ENCODE data around the gene OR5T3. TPM values are rescaled to one million over a fixed set of nuclear protein-coding genes. Genes with fewer than 3 reads are reported as not detected.
"Not testable (repeated sequence)": the region's sequence is repeated elsewhere in the genome, so short reads cannot be mapped to it uniquely, and the experiment has no call there.

The OR5T3 gene
- total RNA-seq, 1 experiment from 2014 or later = not detected

GRCh38 chr11:56214537-56214936 lies 37.5 kb upstream of the OR5T3 start:
- TF ChIP-seq SIN3A (IDR thresholded peaks at IDR 0.05; ENCODE audit: borderline replicate concordance, insufficient read depth, low read depth, low read length) = no peak
- TF ChIP-seq REST (IDR thresholded peaks at IDR 0.05; ENCODE audit: insufficient read depth in 1 of 2, low read depth in 2 of 2, low read length in 1 of 2) = no peak
- no peak for TF ChIP-seq POLR2AphosphoS5 (IDR thresholded peaks at IDR 0.05; ENCODE audit: low read depth, low read length)
- TF ChIP-seq CTCF (IDR thresholded peaks at IDR 0.05) = no peak
- no peak for TF ChIP-seq TCF7L2 (IDR thresholded peaks at IDR 0.05; ENCODE audit: low read depth, low read length)
- DNase-seq (ENCODE audit: low read depth, low spot score) (no peak), ATAC-seq (no peak)
- no peaks in the 10 kb centered on the region for H3K36me3 ChIP-seq (ENCODE audit: control insufficient read depth, insufficient read depth, low read length)
- no peaks in the 10 kb centered on the region for H3K27me3 ChIP-seq (ENCODE audit: control insufficient read depth, insufficient read depth, low read length)
- intact Hi-C loops (cut with micrococcal nuclease; ENCODE audit: unreplicated experiment) = no loop called here
- in situ Hi-C loops (cut with HindIII; ENCODE audit: low pct_unique_long_range_greater_than_20kb, low sequenced_read_pairs) = no loop called here
- BruUV-seq (replicated peaks) = no TSS peak
- ChIA-PET POLR2A (interaction anchor here (0.6 kb wide), 1 partner anchor 576 kb away, joined by 7 read pairs; no protein-coding TSS in a partner anchor), CTCF (no interaction called here)
- H3K4me3 ChIP-seq (ENCODE audit: low read depth in 2 of 2, low read length in 2 of 2) = no peak overlapping the region
- H3K4me1 ChIP-seq (ENCODE audit: control insufficient read depth, insufficient read depth, low read length) = no peaks in the 10 kb centered on the region
- no peaks in the 10 kb centered on the region for H3K9me3 ChIP-seq (ENCODE audit: control insufficient read depth, insufficient read depth, low read depth, low read length)
- no peak overlapping the region for H3K27ac ChIP-seq (ENCODE audit: low read length)

- H3K9me3 ChIP-seq (ENCODE audit: control insufficient read depth, insufficient read depth, low read depth, low read length); H3K27me3 ChIP-seq (ENCODE audit: control insufficient read depth, insufficient read depth, low read length); BruUV-seq (replicated peaks); H3K27ac ChIP-seq (ENCODE audit: low read length); ATAC-seq; H3K4me3 ChIP-seq (ENCODE audit: low read depth in 2 of 2, low read length in 2 of 2); intact Hi-C loops (cut with micrococcal nuclease; ENCODE audit: unreplicated experiment); in situ Hi-C loops (cut with HindIII; ENCODE audit: low pct_unique_long_range_greater_than_20kb, low sequenced_read_pairs); DNase-seq (ENCODE audit: low read depth, low spot score); H3K36me3 ChIP-seq (ENCODE audit: control insufficient read depth, insufficient read depth, low read length); CTCF ChIA-PET; H3K4me1 ChIP-seq (ENCODE audit: control insufficient read depth, insufficient read depth, low read length); POLR2A ChIA-PET: not testable (repeated sequence)
These were observed 32.3 kb upstream of the OR5T3 start for GRCh38 chr11:56219735-56220134.

GRCh38 chr11:56234155-56234554 lies 17.9 kb upstream of the OR5T3 start, which contains the start of gene OR5T2:
OR5T2 (minus strand) TSS chr11:56234255; CDS start chr11:56233062, 1,193 bp downstream.
- H3K4me1 ChIP-seq (ENCODE audit: control insufficient read depth, insufficient read depth, low read length) = no peaks in the 10 kb centered on the region
- CTCF ChIA-PET = no interaction called here
- ATAC-seq = no peak
- no peak within 1 kb of the TSS for H3K4me3 ChIP-seq (ENCODE audit: low read depth in 2 of 2, low read length in 2 of 2)
- no TSS peak for BruUV-seq (replicated peaks)
- in situ Hi-C loops (cut with HindIII; ENCODE audit: low pct_unique_long_range_greater_than_20kb, low sequenced_read_pairs) (no loop called here), intact Hi-C loops (cut with micrococcal nuclease; ENCODE audit: unreplicated experiment) (no loop called here)
- POLR2A ChIA-PET = no interaction called here
- no peak for DNase-seq (ENCODE audit: low read depth, low spot score)
- H3K27me3 ChIP-seq (ENCODE audit: control insufficient read depth, insufficient read depth, low read length) = no peaks in the 10 kb centered on the region
- TF ChIP-seq SIN3A (IDR thresholded peaks at IDR 0.05; ENCODE audit: borderline replicate concordance, insufficient read depth, low read depth, low read length) (no peak), TCF7L2 (IDR thresholded peaks at IDR 0.05; ENCODE audit: low read depth, low read length) (no peak), CTCF (IDR thresholded peaks at IDR 0.05) (no peak), POLR2AphosphoS5 (IDR thresholded peaks at IDR 0.05; ENCODE audit: low read depth, low read length) (no peak), REST (IDR thresholded peaks at IDR 0.05; ENCODE audit: insufficient read depth in 1 of 2, low read depth in 2 of 2, low read length in 1 of 2) (no peak)
- H3K9me3 ChIP-seq (ENCODE audit: control insufficient read depth, insufficient read depth, low read depth, low read length) = no peaks in the 10 kb centered on the region
- H3K36me3 ChIP-seq (ENCODE audit: control insufficient read depth, insufficient read depth, low read length) = no peaks in the 10 kb centered on the region
- H3K27ac ChIP-seq (ENCODE audit: low read length) = no peak within 1 kb of the TSS
